Mucosa of descending colon (tissue), 3 donors: ENCODE data around the gene ALPK1. TPM values are rescaled to one million over a fixed set of nuclear protein-coding genes. Genes with fewer than 3 reads are reported as not detected.

ENCODE experiments used
- ATAC-seq: fragments of 200-7000 bp; cut with Tn5 transposase; one replicate; pipeline ENCODE4 v1.9.1; 2020; ENCODE audit warnings: mild to moderate bottlenecking, moderate library complexity
- DNase-seq, 3 donors: peaks; one replicate each; pipeline ENCODE4 v3.0.0-alpha.2; 2020
- H3K36me3 ChIP-seq: fragments of 200-600 bp; one replicate; pipeline ENCODE4 v1.8.0; 2021; ENCODE audit warnings: low read depth, mild to moderate bottlenecking
- H3K4me1 ChIP-seq: fragments of 200-600 bp; one replicate; pipeline ENCODE4 v1.8.0; 2021; ENCODE audit warnings: low read depth, mild to moderate bottlenecking
- H3K4me3 ChIP-seq: fragments of 200-600 bp; one replicate; pipeline ENCODE4 v1.8.0; 2021; ENCODE audit warnings: mild to moderate bottlenecking
- H3K9me3 ChIP-seq: fragments of 200-600 bp; one replicate; pipeline ENCODE4 v1.8.0; 2021; ENCODE audit warnings: mild to moderate bottlenecking
- CTCF ChIP-seq: fragments of 200-600 bp; IDR thresholded peaks from one replicate; pipeline ENCODE4 v1.8.0; 2022; ENCODE audit warnings: antibody characterized with exemption, mild to moderate bottlenecking
- intact Hi-C, 2 donors: fragments of 100-400 bp; cut with DNase I in 1 of 2; cut with micrococcal nuclease in 1 of 2; formaldehyde crosslinking; loops; one replicate each; pipeline versions ENCODE4 v1.11.0 to v1.11.1; 2022; cut with DNase I, micrococcal nuclease
- total RNA-seq, 3 donors: library from RNA; stranded (reverse); fragmentation: NEBNext Ultra II Directional in 2 of 3; extraction: Animal tissue kit (Norgen Biotek cat#: 25700) in 2 of 3; gene quantifications; one replicate each; pipeline versions ENCODE4 v1.2.1 to v1.2.4, GENCODE V29; 2021 to 2023
- donor health status: DM: no; HTN: no; CAD: no; lungs with moderate emphysema.
- donor health status: DM: no; HTN: no; CAD: no.
- donor health status: DM: no; HTN: yes; CAD: no.

The ALPK1 gene
- total RNA-seq, 3 donors from 2014 or later: 23.1 to 39.8 (median 31.0) TPM

- DNase-seq: no peak
- H3K9me3 ChIP-seq: no peaks in the 10 kb centered on the region
- intact Hi-C loops: loop anchor here (10.0 kb wide), 2 partner anchors 199 to 209 kb away; no protein-coding TSS in a partner anchor
- no peaks in the 10 kb centered on the region for H3K4me1 ChIP-seq
- ATAC-seq: no peak
- no peak overlapping the region for H3K4me3 ChIP-seq
- no peak for TF ChIP-seq CTCF
- no peaks in the 10 kb centered on the region for H3K36me3 ChIP-seq
These were observed 28.4 kb downstream of the ALPK1 start for GRCh38 chr4:112325530-112325929.

- Histone ChIP-seq H3K36me3 (no peaks in the 10 kb centered on the region), H3K4me3 (no peak overlapping the region), H3K4me1 (no peaks in the 10 kb centered on the region), H3K9me3 (no peaks in the 10 kb centered on the region)
- DNase-seq (no peak), ATAC-seq (no peak)
- TF ChIP-seq CTCF: no peak
- intact Hi-C loops: loop anchor here (10.0 kb wide), 2 partner anchors 197 to 207 kb away; no protein-coding TSS in a partner anchor
These were observed 31.0 kb downstream of the ALPK1 start for GRCh38 chr4:112327965-112328733.

- ATAC-seq: no peak
- no peaks in the 10 kb centered on the region for H3K4me1 ChIP-seq
- intact Hi-C loops: loop anchor here (10.0 kb wide), 2 partner anchors 196 to 206 kb away; no protein-coding TSS in a partner anchor
These were observed 31.6 kb downstream of the ALPK1 start for GRCh38 chr4:112328734-112329130.

GRCh38 chr4:112329672-112330375 lies 32.7 kb downstream of the ALPK1 start:
- Histone ChIP-seq H3K36me3 (no peaks in the 10 kb centered on the region), H3K4me1 (no peaks in the 10 kb centered on the region), H3K9me3 (no peaks in the 10 kb centered on the region), H3K4me3 (no peak overlapping the region)
- ATAC-seq: no peak
- no peak for TF ChIP-seq CTCF
- no peak for DNase-seq
- intact Hi-C loops: loop anchor here (10.0 kb wide), 2 partner anchors 195 to 205 kb away; no protein-coding TSS in a partner anchor

More at GRCh38 chr4:112328734-112329130, 31.6 kb downstream of the ALPK1 start:
- H3K4me3 ChIP-seq: no peak overlapping the region
- DNase-seq: no peak
- H3K9me3 ChIP-seq: no peaks in the 10 kb centered on the region
- no peak for TF ChIP-seq CTCF
- no peaks in the 10 kb centered on the region for H3K36me3 ChIP-seq

GRCh38 chr4:112330921-112331320 lies 33.8 kb downstream of the ALPK1 start:
- no peaks in the 10 kb centered on the region for H3K9me3 ChIP-seq
- H3K36me3 ChIP-seq: no peaks in the 10 kb centered on the region
- no peak for TF ChIP-seq CTCF
- ATAC-seq (no peak), DNase-seq (no peak)
- H3K4me3 ChIP-seq: no peak overlapping the region
- intact Hi-C loops: no loop called here
- no peaks in the 10 kb centered on the region for H3K4me1 ChIP-seq
